ENCODE measurements around the gene POU3F3. TPM values are rescaled to one million over a fixed set of nuclear protein-coding genes. Genes with fewer than 3 reads are reported as not detected.

POU3F3 gene
- total RNA-seq, 1 experiment from 2014 or later = not detected

DNA sequence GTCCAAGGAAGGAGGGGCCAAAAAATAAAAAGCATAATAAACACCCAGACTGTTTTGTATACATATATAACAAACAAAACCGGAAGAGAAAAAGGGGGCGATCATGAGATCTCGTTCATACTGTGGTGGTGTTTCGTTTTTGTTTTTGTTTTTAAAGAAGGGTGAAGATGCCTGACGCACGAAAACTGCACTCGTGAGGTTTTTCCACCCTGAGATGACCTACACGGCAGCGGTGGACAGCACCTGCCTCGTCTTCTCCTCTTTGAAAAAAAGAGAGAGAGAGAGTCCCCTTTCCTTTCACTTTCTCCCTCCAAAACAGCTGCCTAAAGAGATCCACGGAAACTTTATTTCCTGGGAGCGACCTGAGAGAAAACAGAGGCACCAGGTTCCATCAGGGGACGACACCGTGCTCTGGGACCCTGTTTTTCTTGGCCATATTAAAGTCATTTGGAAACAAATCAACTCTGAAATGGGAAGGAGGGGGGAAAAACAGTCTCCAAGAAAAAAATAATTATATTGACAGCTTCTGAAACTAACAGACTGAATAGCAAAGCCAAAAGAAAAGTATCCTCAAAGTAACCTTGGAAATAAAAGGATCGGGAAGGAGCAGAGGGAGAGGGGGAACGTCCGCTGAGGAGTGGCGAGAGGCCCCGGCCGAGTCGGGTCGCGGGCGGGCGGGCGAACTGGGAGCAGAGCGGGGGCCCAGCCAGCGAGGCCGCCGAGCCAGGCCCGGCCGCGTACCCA, 3.5 kb downstream of the POU3F3 start:
- H3K27me3 ChIP-seq (ENCODE audit: insufficient read depth, low read length) = no peaks in the 10 kb centered on the region
- POLR2A ChIA-PET = no interaction called here
- no peaks in the 10 kb centered on the region for H3K36me3 ChIP-seq (ENCODE audit: control insufficient read depth in 1 of 2, insufficient read depth in 2 of 2, low read length in 2 of 2)
- no peaks in the 10 kb centered on the region for H3K4me1 ChIP-seq (ENCODE audit: control insufficient read depth in 1 of 2, insufficient read depth in 2 of 2, low read length in 2 of 2)
- no peaks in the 10 kb centered on the region for H3K9me3 ChIP-seq (ENCODE audit: control insufficient read depth in 1 of 2, insufficient read depth in 1 of 2, low read depth in 1 of 2, low read length in 2 of 2)
- no peak overlapping the region for H3K9ac ChIP-seq (ENCODE audit: low read length)
- ATAC-seq (no peak), DNase-seq (ENCODE audit: low read depth, low spot score) (no peak)
- H3K79me2 ChIP-seq (ENCODE audit: insufficient read depth, low read length) = no peaks in the 10 kb centered on the region
- BruUV-seq (replicated peaks) = no TSS peak
- RAD21 ChIA-PET (ENCODE audit: low non-redundant PET in 1 of 2, low total read pairs in 2 of 2, uncharacterized antibody in 2 of 2, unreplicated experiment in 2 of 2) = no interaction called here
- TF ChIP-seq, protein P1, sequence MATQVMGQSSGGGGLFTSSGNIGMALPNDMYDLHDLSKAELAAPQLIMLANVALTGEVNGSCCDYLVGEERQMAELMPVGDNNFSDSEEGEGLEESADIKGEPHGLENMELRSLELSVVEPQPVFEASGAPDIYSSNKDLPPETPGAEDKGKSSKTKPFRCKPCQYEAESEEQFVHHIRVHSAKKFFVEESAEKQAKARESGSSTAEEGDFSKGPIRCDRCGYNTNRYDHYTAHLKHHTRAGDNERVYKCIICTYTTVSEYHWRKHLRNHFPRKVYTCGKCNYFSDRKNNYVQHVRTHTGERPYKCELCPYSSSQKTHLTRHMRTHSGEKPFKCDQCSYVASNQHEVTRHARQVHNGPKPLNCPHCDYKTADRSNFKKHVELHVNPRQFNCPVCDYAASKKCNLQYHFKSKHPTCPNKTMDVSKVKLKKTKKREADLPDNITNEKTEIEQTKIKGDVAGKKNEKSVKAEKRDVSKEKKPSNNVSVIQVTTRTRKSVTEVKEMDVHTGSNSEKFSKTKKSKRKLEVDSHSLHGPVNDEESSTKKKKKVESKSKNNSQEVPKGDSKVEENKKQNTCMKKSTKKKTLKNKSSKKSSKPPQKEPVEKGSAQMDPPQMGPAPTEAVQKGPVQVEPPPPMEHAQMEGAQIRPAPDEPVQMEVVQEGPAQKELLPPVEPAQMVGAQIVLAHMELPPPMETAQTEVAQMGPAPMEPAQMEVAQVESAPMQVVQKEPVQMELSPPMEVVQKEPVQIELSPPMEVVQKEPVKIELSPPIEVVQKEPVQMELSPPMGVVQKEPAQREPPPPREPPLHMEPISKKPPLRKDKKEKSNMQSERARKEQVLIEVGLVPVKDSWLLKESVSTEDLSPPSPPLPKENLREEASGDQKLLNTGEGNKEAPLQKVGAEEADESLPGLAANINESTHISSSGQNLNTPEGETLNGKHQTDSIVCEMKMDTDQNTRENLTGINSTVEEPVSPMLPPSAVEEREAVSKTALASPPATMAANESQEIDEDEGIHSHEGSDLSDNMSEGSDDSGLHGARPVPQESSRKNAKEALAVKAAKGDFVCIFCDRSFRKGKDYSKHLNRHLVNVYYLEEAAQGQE (IDR thresholded peaks at IDR 0.05; ENCODE audit: low read depth) = no peak
- TF ChIP-seq RAD21 (IDR thresholded peaks at IDR 0.05; ENCODE audit: low read depth) (no peak), TCF7L2 (IDR thresholded peaks at IDR 0.05; ENCODE audit: borderline replicate concordance, extremely low read depth, insufficient read depth, insufficient read length) (no peak), ZFX (IDR thresholded peaks at IDR 0.05) (no peak), POLR2A (IDR thresholded peaks at IDR 0.05; ENCODE audit: borderline replicate concordance, extremely low read depth, insufficient read depth, insufficient read length) (no peak), EZH2 (IDR thresholded peaks at IDR 0.05) (no peak), FOSL1 (IDR thresholded peaks at IDR 0.05; ENCODE audit: low read depth) (no peak)
- H3K4me2 ChIP-seq (ENCODE audit: low read length) = no peak overlapping the region
- no peak overlapping the region for H3K4me3 ChIP-seq (replicated peaks in 1 of 2; ENCODE audit: low read depth in 1 of 2, low read length in 2 of 2)
- CTCF ChIA-PET = no interaction called here
- no peak overlapping the region for H3K27ac ChIP-seq (ENCODE audit: low read depth, low read length)
- H3K9me2 ChIP-seq (ENCODE audit: insufficient read depth) = no peaks in the 10 kb centered on the region
- intact Hi-C loops (cut with micrococcal nuclease) = no loop called here
- no peaks in the 10 kb centered on the region; the same call in 1 of the 2 replicates for H4K20me1 ChIP-seq (ENCODE audit: insufficient read depth)
- no peak overlapping the region for H2AFZ ChIP-seq (ENCODE audit: low read depth, low read length, poor library complexity, severe bottlenecking)

Data from HCT116 (cell line).